HPDE6-E6E7 (cell line): ENCODE measurements around the gene PDZD2.
A peak's percentile ranks its signal among the peaks of the same experiment; 100 is the strongest.

Experiments
- DNase-seq: peaks from one replicate; pipeline ENCODE4 v3.0.0; 2011; ENCODE audit warnings: missing footprints; ENCODE audit errors: extremely low spot score

Gene PDZD2

GRCh38 chr5:31824869-31825517 lies 186.1 kb downstream of the PDZD2 start:
- DNase-seq = no peak

GRCh38 chr5:31825518-31826068 lies 186.7 kb downstream of the PDZD2 start:
- DNase-seq = peak; percentile 49

- no peak for DNase-seq
Measured at GRCh38 chr5:31827867-31828266, 188.9 kb downstream of the PDZD2 start.

- no peak for DNase-seq
Measured at GRCh38 chr5:31832966-31833365, 194.0 kb downstream of the PDZD2 start.

- DNase-seq = no peak
Measured at GRCh38 chr5:31833710-31834109, 194.8 kb downstream of the PDZD2 start.

GRCh38 chr5:31844622-31845345 lies 205.9 kb downstream of the PDZD2 start:
- no peak for DNase-seq

GRCh38 chr5:31845361-31845760 lies 206.4 kb downstream of the PDZD2 start:
- no peak for DNase-seq

- no peak for DNase-seq
Measured at GRCh38 chr5:31846934-31847333, 208.0 kb downstream of the PDZD2 start.

- no peak for DNase-seq
Measured at GRCh38 chr5:31847354-31847753, 208.4 kb downstream of the PDZD2 start.

- DNase-seq = no peak
Measured at GRCh38 chr5:31850981-31851689, 212.2 kb downstream of the PDZD2 start.

- DNase-seq = no peak
Measured at GRCh38 chr5:31853398-31854135, 214.6 kb downstream of the PDZD2 start.

GRCh38 chr5:31854181-31855133 lies 215.5 kb downstream of the PDZD2 start:
- peak; percentile 53 for DNase-seq

- peak; percentile 42 for DNase-seq
Measured at GRCh38 chr5:31855134-31856040, 216.5 kb downstream of the PDZD2 start.

- DNase-seq = no peak
Measured at GRCh38 chr5:31859096-31859495, 220.2 kb downstream of the PDZD2 start.

- no peak for DNase-seq
Measured at GRCh38 chr5:31860278-31860677, 221.3 kb downstream of the PDZD2 start.

GRCh38 chr5:31860726-31861433 lies 221.9 kb downstream of the PDZD2 start:
- peak; percentile 31 for DNase-seq

- DNase-seq = no peak
Measured at GRCh38 chr5:31861601-31862000, 222.7 kb downstream of the PDZD2 start.

GRCh38 chr5:31863991-31864411 lies 225.1 kb downstream of the PDZD2 start:
- no peak for DNase-seq

- no peak for DNase-seq
Measured at GRCh38 chr5:31866166-31866565, 227.2 kb downstream of the PDZD2 start.
